Measurements from ENCODE around the gene SEC24B.

Gene SEC24B

GRCh38 chr4:109589605-109590004, 156.0 kb downstream of the SEC24B start:
- TF ChIP-seq, protein P1, sequence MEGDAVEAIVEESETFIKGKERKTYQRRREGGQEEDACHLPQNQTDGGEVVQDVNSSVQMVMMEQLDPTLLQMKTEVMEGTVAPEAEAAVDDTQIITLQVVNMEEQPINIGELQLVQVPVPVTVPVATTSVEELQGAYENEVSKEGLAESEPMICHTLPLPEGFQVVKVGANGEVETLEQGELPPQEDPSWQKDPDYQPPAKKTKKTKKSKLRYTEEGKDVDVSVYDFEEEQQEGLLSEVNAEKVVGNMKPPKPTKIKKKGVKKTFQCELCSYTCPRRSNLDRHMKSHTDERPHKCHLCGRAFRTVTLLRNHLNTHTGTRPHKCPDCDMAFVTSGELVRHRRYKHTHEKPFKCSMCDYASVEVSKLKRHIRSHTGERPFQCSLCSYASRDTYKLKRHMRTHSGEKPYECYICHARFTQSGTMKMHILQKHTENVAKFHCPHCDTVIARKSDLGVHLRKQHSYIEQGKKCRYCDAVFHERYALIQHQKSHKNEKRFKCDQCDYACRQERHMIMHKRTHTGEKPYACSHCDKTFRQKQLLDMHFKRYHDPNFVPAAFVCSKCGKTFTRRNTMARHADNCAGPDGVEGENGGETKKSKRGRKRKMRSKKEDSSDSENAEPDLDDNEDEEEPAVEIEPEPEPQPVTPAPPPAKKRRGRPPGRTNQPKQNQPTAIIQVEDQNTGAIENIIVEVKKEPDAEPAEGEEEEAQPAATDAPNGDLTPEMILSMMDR (conservative IDR thresholded peaks at IDR 0.05; ENCODE audit: low read depth, low read length): no peak
- H3K4me3 ChIP-seq (ENCODE audit: low read depth, low read length): no peak overlapping the region
- no peak for DNase-seq (ENCODE audit: low read depth)
